Glutamatergic neuron (in vitro differentiated cells): ENCODE measurements around the gene VAV2. TPM values are rescaled to one million over a fixed set of nuclear protein-coding genes. Genes with fewer than 3 reads are reported as not detected.

Experiments
- DNase-seq: peaks from one replicate; pipeline ENCODE4 v3.0.0; 2022
- H3K27ac Mint-ChIP-seq: one replicate; pipeline ENCODE4 v1.8.0; 2020; ENCODE audit warnings: mild to moderate bottlenecking, mixed read lengths, inconsistent platforms; ENCODE audit not compliant: unreplicated experiment
- H3K27me3 Mint-ChIP-seq: one replicate; pipeline ENCODE4 v1.8.0; 2020; ENCODE audit warnings: mild to moderate bottlenecking, moderate library complexity, mixed read lengths, inconsistent platforms; ENCODE audit not compliant: unreplicated experiment
- H3K36me3 Mint-ChIP-seq: one replicate; pipeline ENCODE4 v1.8.0; 2020; ENCODE audit warnings: mild to moderate bottlenecking, mixed read lengths, inconsistent platforms; ENCODE audit not compliant: unreplicated experiment
- H3K4me1 Mint-ChIP-seq: one replicate; pipeline ENCODE4 v1.8.0; 2020; ENCODE audit warnings: mild to moderate bottlenecking, low read depth, mixed read lengths, inconsistent platforms; ENCODE audit not compliant: unreplicated experiment
- H3K4me3 Mint-ChIP-seq: one replicate; pipeline ENCODE4 v1.8.0; 2020; ENCODE audit warnings: mild to moderate bottlenecking, mixed read lengths, inconsistent platforms; ENCODE audit not compliant: unreplicated experiment
- H3K9me3 Mint-ChIP-seq: one replicate; pipeline ENCODE4 v1.8.0; 2020; ENCODE audit warnings: mild to moderate bottlenecking, moderate library complexity, mixed read lengths, inconsistent platforms; ENCODE audit not compliant: unreplicated experiment
- total RNA-seq: library from RNA; stranded (reverse); fragmentation: NEBNext Ultra II Directional; extraction: Animal tissue kit (Norgen Biotek cat#: 25700); gene quantifications from one replicate; pipeline ENCODE4 v1.2.1, GENCODE V29; 2021; ENCODE audit not compliant: unreplicated experiment
- TF ChIP-seq, protein P1 (sequence below): fragments of 200-600 bp; sonication (generic); IDR thresholded peaks from one replicate; pipeline ENCODE4 v1.5.0; 2021; ENCODE audit not compliant: partially characterized antibody, unreplicated experiment

The VAV2 gene
- total RNA-seq, 1 donor from 2014 or later, result 270 TPM

DNA sequence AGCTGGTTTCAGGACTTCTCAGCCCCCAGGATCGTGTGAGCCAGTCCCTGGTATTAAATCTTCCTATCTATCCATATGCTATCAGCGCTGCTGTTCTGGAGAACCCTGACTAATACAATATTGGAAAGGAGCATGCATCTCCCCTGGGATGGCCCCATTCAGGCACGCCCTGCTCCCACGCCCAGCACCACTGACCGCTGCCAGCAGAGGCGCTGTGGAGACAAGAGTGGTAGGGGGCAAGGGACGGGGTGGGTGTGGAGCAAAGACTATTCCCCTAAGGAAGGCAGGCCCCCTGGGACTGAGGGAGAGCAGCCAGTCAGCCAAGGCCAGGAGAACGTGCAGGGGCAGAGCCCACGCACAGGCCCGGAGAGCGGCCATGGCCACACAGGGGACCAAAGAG, 116.0 kb downstream of the VAV2 start:
- TF ChIP-seq, protein P1, sequence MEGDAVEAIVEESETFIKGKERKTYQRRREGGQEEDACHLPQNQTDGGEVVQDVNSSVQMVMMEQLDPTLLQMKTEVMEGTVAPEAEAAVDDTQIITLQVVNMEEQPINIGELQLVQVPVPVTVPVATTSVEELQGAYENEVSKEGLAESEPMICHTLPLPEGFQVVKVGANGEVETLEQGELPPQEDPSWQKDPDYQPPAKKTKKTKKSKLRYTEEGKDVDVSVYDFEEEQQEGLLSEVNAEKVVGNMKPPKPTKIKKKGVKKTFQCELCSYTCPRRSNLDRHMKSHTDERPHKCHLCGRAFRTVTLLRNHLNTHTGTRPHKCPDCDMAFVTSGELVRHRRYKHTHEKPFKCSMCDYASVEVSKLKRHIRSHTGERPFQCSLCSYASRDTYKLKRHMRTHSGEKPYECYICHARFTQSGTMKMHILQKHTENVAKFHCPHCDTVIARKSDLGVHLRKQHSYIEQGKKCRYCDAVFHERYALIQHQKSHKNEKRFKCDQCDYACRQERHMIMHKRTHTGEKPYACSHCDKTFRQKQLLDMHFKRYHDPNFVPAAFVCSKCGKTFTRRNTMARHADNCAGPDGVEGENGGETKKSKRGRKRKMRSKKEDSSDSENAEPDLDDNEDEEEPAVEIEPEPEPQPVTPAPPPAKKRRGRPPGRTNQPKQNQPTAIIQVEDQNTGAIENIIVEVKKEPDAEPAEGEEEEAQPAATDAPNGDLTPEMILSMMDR, result peak; percentile 73
- H3K36me3 Mint-ChIP-seq, result no peaks in the 10 kb centered on the region
- H3K4me1 Mint-ChIP-seq, result peaks cover 71% of the 10 kb centered on the region
- peak overlapping the region; percentile 81 for H3K27ac Mint-ChIP-seq
- peak overlapping the region; percentile 85 for H3K4me3 Mint-ChIP-seq
- H3K9me3 Mint-ChIP-seq, result peaks cover 57% of the 10 kb centered on the region
- peak; percentile 81 for DNase-seq
- peaks cover 35% of the 10 kb centered on the region for H3K27me3 Mint-ChIP-seq

DNA sequence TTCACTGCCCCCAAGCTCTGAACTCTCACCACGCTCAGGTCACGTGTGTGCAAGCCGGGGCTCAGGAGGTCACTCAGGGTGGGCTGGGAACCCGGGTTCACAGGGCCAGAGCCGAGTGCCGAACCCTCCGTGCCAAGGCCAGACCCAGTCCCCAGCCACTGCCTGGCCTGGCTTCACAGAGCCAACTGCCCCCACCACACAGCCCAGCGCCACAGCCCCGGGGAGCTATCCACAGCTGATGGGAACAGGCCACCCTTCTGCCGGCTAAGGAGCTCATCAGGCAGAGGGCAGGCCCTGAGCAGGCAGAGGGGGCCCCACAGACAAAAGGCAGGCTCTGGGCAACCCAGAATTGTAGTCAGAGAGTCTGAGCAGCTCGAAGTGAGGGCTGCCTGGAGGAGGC, 117.0 kb downstream of the VAV2 start:
- peaks cover 56% of the 10 kb centered on the region for H3K9me3 Mint-ChIP-seq
- peak overlapping the region; percentile 93 for H3K27ac Mint-ChIP-seq
- no peak overlapping the region for H3K4me3 Mint-ChIP-seq
- TF ChIP-seq, protein P1, result no peak
- peaks cover 73% of the 10 kb centered on the region for H3K4me1 Mint-ChIP-seq
- H3K27me3 Mint-ChIP-seq, result peaks cover 31% of the 10 kb centered on the region
- no peaks in the 10 kb centered on the region for H3K36me3 Mint-ChIP-seq
- DNase-seq, result no peak

DNA sequence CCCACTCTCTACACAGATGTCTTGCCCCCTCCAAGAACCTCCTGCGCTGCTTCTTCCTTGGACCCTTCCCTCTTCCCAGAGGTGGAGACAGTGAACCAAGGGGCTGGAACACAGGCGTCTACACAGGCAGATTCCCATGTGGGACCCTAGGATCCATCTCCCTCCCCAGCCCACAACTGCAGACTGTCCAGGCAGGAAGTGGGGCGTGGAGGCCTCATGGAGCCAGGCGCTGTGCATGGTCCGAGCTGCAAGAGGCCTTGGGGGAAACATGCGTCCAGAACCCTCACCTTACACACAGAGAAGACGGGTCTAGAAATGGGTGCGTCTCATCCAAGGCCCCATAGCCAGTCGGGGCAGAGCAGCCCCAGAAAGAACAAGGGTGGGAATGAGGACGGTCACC, 117.5 kb downstream of the VAV2 start:
- H3K4me3 Mint-ChIP-seq, result peak overlapping the region; percentile 74
- TF ChIP-seq, protein P1, result no peak
- H3K27me3 Mint-ChIP-seq, result peaks cover 33% of the 10 kb centered on the region
- H3K36me3 Mint-ChIP-seq, result no peaks in the 10 kb centered on the region
- DNase-seq, result no peak
- peaks cover 74% of the 10 kb centered on the region for H3K4me1 Mint-ChIP-seq
- H3K27ac Mint-ChIP-seq, result peak overlapping the region; percentile 93
- H3K9me3 Mint-ChIP-seq, result peaks cover 57% of the 10 kb centered on the region

DNA sequence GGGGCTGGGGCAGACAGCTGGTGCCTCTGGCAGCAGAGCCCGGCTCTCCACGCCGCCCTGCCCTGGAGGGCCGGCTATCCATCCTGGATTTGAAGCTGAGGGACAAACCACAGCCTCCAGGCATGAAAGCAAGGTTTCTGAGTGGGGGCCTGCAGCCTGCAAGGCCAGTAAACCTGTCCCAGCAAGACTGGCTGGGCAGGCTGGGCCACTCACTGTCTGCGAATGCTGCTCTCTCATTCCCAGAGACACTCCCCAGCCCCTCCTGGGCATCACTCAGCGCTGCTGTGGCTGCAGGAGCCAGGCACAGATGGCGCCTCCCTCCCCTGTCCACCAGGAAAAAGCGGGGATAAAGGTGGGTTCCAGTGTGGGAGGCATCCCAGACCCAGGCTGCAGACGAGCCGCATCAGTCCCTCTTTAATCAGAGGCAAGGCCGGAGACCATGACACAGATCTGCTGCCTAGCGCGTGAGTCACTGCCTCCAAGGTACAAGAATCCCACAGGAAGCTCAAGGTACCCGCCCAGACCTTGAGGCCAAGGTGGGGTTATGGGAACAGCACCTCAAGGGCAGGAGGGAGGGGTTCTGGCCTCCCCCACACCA, 118.0 kb downstream of the VAV2 start:
- Mint-ChIP-seq H3K9me3 (peaks cover 56% of the 10 kb centered on the region), H3K27ac (peak overlapping the region; percentile 93), H3K27me3 (peaks cover 36% of the 10 kb centered on the region), H3K36me3 (no peaks in the 10 kb centered on the region), H3K4me3 (peak overlapping the region; percentile 74), H3K4me1 (peaks cover 71% of the 10 kb centered on the region)
- TF ChIP-seq, protein P1, result no peak
- DNase-seq, result no peak

DNA sequence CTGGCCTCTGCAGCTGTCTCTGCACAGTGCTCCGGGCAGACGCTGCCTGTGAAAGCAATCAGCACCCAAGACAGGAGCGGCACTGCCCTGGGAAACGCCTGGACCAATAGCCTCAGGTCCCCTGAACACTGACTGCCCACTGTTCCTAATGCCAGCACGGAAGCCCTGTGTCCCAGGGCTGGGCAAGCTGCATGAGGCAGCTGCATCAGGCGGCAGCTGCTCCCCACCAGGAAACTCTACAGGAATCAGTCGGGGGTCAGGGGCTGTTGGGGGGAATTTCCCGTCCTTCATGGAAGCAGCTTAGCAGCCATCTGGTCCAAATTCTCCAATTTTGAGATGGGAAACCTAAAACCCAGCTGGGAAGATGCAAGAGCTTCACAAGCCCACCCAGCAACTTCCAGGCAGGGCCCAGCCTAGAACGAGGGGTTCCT, 118.6 kb downstream of the VAV2 start:
- TF ChIP-seq, protein P1, result no peak
- DNase-seq, result no peak
- peak overlapping the region; percentile 93 for H3K27ac Mint-ChIP-seq
- H3K4me3 Mint-ChIP-seq, result peak overlapping the region; percentile 74
- H3K27me3 Mint-ChIP-seq, result peaks cover 37% of the 10 kb centered on the region
- peaks cover 66% of the 10 kb centered on the region for H3K4me1 Mint-ChIP-seq
- peaks cover 57% of the 10 kb centered on the region for H3K9me3 Mint-ChIP-seq
- H3K36me3 Mint-ChIP-seq, result no peaks in the 10 kb centered on the region
